Trophoblast cell (in vitro differentiated cells and primary cell): Measurements from ENCODE around the gene DVL2.
A peak's percentile ranks its signal among the peaks of the same experiment; 100 is the strongest.

ENCODE experiments used
- DNase-seq, 2 donors: peaks; one replicate each; pipeline ENCODE4 v3.0.0-alpha.2; 2016
- H2AFZ ChIP-seq: 2 replicates; pipeline ENCODE4 v1.6.1; 2013; ENCODE audit warnings: low read length, moderate library complexity, mild to moderate bottlenecking; ENCODE audit not compliant: insufficient read depth, poor library complexity
- H2AK5ac ChIP-seq: 2 replicates; pipeline ENCODE4 v1.6.1; 2013; ENCODE audit warnings: mild to moderate bottlenecking, low read length
- H2BK120ac ChIP-seq: 2 replicates; pipeline ENCODE4 v1.6.1; 2013; ENCODE audit warnings: low read length, mild to moderate bottlenecking, moderate library complexity; ENCODE audit not compliant: insufficient read depth, poor library complexity
- H2BK12ac ChIP-seq: 2 replicates; pipeline ENCODE4 v1.6.1; 2013; ENCODE audit warnings: mild to moderate bottlenecking, low read length, moderate library complexity
- H2BK5ac ChIP-seq: 2 replicates; pipeline ENCODE4 v1.6.1; 2013; ENCODE audit warnings: low read length, low read depth, moderate library complexity, mild to moderate bottlenecking; ENCODE audit not compliant: poor library complexity
- H3K14ac ChIP-seq: 2 replicates; pipeline ENCODE4 v1.6.1; 2013; ENCODE audit warnings: mild to moderate bottlenecking, low read length
- H3K18ac ChIP-seq: 2 replicates; pipeline ENCODE4 v1.6.1; 2013; ENCODE audit warnings: mild to moderate bottlenecking, low read length
- H3K23ac ChIP-seq: 2 replicates; pipeline ENCODE4 v1.6.1; 2013; ENCODE audit warnings: low read length
- H3K27ac ChIP-seq: 2 replicates; pipeline ENCODE4 v1.5.1; 2013; ENCODE audit warnings: low read depth, mild to moderate bottlenecking, inconsistent platforms, low read length, moderate library complexity
- H3K27me3 ChIP-seq: 2 replicates; pipeline ENCODE4 v1.6.1; 2013; ENCODE audit warnings: inconsistent platforms, mild to moderate bottlenecking, low read length, moderate library complexity; ENCODE audit not compliant: insufficient read depth
- H3K36me3 ChIP-seq, 2 experiments: 1 replicate in 1 of 2; 2 replicates in 1 of 2; pipeline ENCODE4 v1.6.1; 2013; ENCODE audit warnings: low read length in 2 of 2, mild to moderate bottlenecking in 2 of 2, moderate library complexity in 1 of 2; ENCODE audit not compliant: insufficient read depth in 2 of 2, control insufficient read depth in 1 of 2
- H3K4ac ChIP-seq: 2 replicates; pipeline ENCODE4 v1.6.1; 2013; ENCODE audit warnings: low read depth, mild to moderate bottlenecking, low read length, moderate library complexity
- H3K4me1 ChIP-seq, 2 experiments: 1 replicate in 1 of 2; 2 replicates in 1 of 2; pipeline ENCODE4 v1.6.1; 2013; ENCODE audit warnings: low read length in 2 of 2, mild to moderate bottlenecking in 2 of 2, moderate library complexity in 1 of 2; ENCODE audit not compliant: insufficient read depth in 2 of 2, control insufficient read depth in 1 of 2
- H3K4me2 ChIP-seq: 2 replicates; pipeline ENCODE4 v1.6.1; 2013; ENCODE audit warnings: inconsistent platforms, mild to moderate bottlenecking, low read length, moderate library complexity
- H3K4me3 ChIP-seq: 2 replicates; pipeline ENCODE4 v1.5.1; 2013; ENCODE audit warnings: mild to moderate bottlenecking, low read depth, low read length, inconsistent platforms
- H3K79me1 ChIP-seq: one replicate; pipeline ENCODE4 v1.6.1; 2013; ENCODE audit warnings: low read length
- H3K79me2 ChIP-seq: 2 replicates; pipeline ENCODE4 v1.6.1; 2013; ENCODE audit warnings: low read length, mild to moderate bottlenecking; ENCODE audit not compliant: control insufficient read depth, insufficient read depth, poor library complexity
- H3K9ac ChIP-seq: 2 replicates; pipeline ENCODE4 v1.6.1; 2013; ENCODE audit warnings: mild to moderate bottlenecking, low read length
- H3K9me3 ChIP-seq: 2 replicates; pipeline ENCODE4 v1.6.1; 2013; ENCODE audit warnings: low read depth, mild to moderate bottlenecking, control low read depth, inconsistent platforms, low read length; ENCODE audit not compliant: insufficient read depth
- H4K12ac ChIP-seq: 2 replicates; pipeline ENCODE4 v1.6.1; 2013; ENCODE audit warnings: low read depth, mild to moderate bottlenecking, low read length, moderate library complexity
- H4K8ac ChIP-seq: 2 replicates; pipeline ENCODE4 v1.6.1; 2013; ENCODE audit warnings: low read depth, mild to moderate bottlenecking, low read length, moderate library complexity
- H4K91ac ChIP-seq: one replicate; pipeline ENCODE4 v1.6.1; 2013; ENCODE audit warnings: low read depth, mild to moderate bottlenecking, low read length, moderate library complexity
- WGBS: extraction: QIAGEN DNeasy Blood & Tissue Kit; methylation state at CpG from one replicate; pipeline ENCODE4 v1.1.7; 2013; ENCODE audit warnings: missing lambda C conversion rate; ENCODE audit not compliant: insufficient read length, insufficient coverage; ENCODE audit errors: extremely low coverage; 5-methylcytosine and 5-hydroxymethylcytosine counted together

The DVL2 gene

GRCh38 chr17:7208754-7209460, 25.4 kb downstream of the DVL2 start:
- no peak overlapping the region for H3K23ac ChIP-seq
- no CpG with 5 or more reads among the region's 9 CpGs for WGBS
- H3K9me3 ChIP-seq = peaks cover 4% of the 10 kb centered on the region

GRCh38 chr17:7208027-7208571, 26.2 kb downstream of the DVL2 start:
- Histone ChIP-seq H2BK12ac (no peak overlapping the region), H3K79me2 (peaks cover 1% of the 10 kb centered on the region), H3K9ac (no peak overlapping the region), H3K4me1 (peaks cover 17% of the 10 kb centered on the region in 2 experiments), H3K27me3 (no peaks in the 10 kb centered on the region), H3K4me3 (no peak overlapping the region), H3K14ac (no peak overlapping the region), H4K8ac (no peak overlapping the region), H3K23ac (no peak overlapping the region), H4K91ac (no peak overlapping the region), H3K9me3 (peaks cover 4% of the 10 kb centered on the region), H3K18ac (no peak overlapping the region), H3K36me3 (peaks cover 10 to 11% of the 10 kb centered on the region in 2 experiments), H3K27ac (no peak overlapping the region), H3K4me2 (no peak overlapping the region), H2AK5ac (no peak overlapping the region), H3K79me1 (peaks cover 2% of the 10 kb centered on the region), H2BK120ac (no peak overlapping the region), H3K4ac (no peak overlapping the region), H2AFZ (no peak overlapping the region), H2BK5ac (no peak overlapping the region), H4K12ac (no peak overlapping the region)
- WGBS = no CpG with 5 or more reads among the region's 21 CpGs
- DNase-seq = no peak

More at GRCh38 chr17:7208754-7209460, 25.4 kb downstream of the DVL2 start:
- Histone ChIP-seq H3K4me1 (peaks cover 19 to 20% of the 10 kb centered on the region in 2 experiments), H2AK5ac (no peak overlapping the region), H2BK5ac (no peak overlapping the region), H3K4me2 (no peak overlapping the region), H2AFZ (no peak overlapping the region), H2BK12ac (no peak overlapping the region), H4K91ac (no peak overlapping the region), H3K79me2 (peaks cover 1% of the 10 kb centered on the region), H3K27me3 (no peaks in the 10 kb centered on the region), H4K8ac (no peak overlapping the region), H3K14ac (no peak overlapping the region), H3K79me1 (peaks cover 2% of the 10 kb centered on the region), H3K27ac (no peak overlapping the region), H3K4ac (no peak overlapping the region), H3K4me3 (no peak overlapping the region), H2BK120ac (no peak overlapping the region), H3K36me3 (peaks cover 3% of the 10 kb centered on the region in 2 experiments), H4K12ac (no peak overlapping the region), H3K9ac (no peak overlapping the region), H3K18ac (no peak overlapping the region)
- DNase-seq = no peak

GRCh38 chr17:7207120-7208001, 27.0 kb downstream of the DVL2 start:
- no peak overlapping the region for H2AK5ac ChIP-seq
- no peak overlapping the region for H3K9ac ChIP-seq
- peaks cover 17% of the 10 kb centered on the region in 2 experiments for H3K4me1 ChIP-seq
- no peak overlapping the region for H3K18ac ChIP-seq
- peak overlapping the region; percentile 49 for H3K4me3 ChIP-seq
- H3K14ac ChIP-seq = no peak overlapping the region
- H3K79me1 ChIP-seq = peaks cover 2% of the 10 kb centered on the region
- no peak overlapping the region for H3K23ac ChIP-seq
- peaks cover 4% of the 10 kb centered on the region for H3K9me3 ChIP-seq
- peaks cover 15 to 17% of the 10 kb centered on the region in 2 experiments for H3K36me3 ChIP-seq
- no CpG with 5 or more reads among the region's 24 CpGs for WGBS
- no peaks in the 10 kb centered on the region for H3K27me3 ChIP-seq
- H2BK5ac ChIP-seq = no peak overlapping the region
- H3K79me2 ChIP-seq = peaks cover 1% of the 10 kb centered on the region
- no peak overlapping the region for H2BK120ac ChIP-seq
- no peak overlapping the region for H4K91ac ChIP-seq
- no peak overlapping the region for H4K12ac ChIP-seq
- H4K8ac ChIP-seq = no peak overlapping the region
- no peak overlapping the region for H2BK12ac ChIP-seq
- no peak overlapping the region for H3K4me2 ChIP-seq
- H2AFZ ChIP-seq = no peak overlapping the region
- H3K4ac ChIP-seq = no peak overlapping the region
- no peak overlapping the region for H3K27ac ChIP-seq
- no peak for DNase-seq

- Histone ChIP-seq H2BK12ac (no peak overlapping the region), H2AK5ac (no peak overlapping the region), H2BK120ac (no peak overlapping the region), H3K9ac (no peak overlapping the region), H3K9me3 (peaks cover 4% of the 10 kb centered on the region), H3K4ac (no peak overlapping the region), H4K8ac (no peak overlapping the region), H3K36me3 (peaks cover 17 to 18% of the 10 kb centered on the region in 2 experiments), H3K79me1 (peaks cover 2% of the 10 kb centered on the region), H3K27ac (no peak overlapping the region), H4K91ac (no peak overlapping the region), H3K79me2 (no peaks in the 10 kb centered on the region), H4K12ac (no peak overlapping the region), H3K4me2 (peak overlapping the region; percentile 54), H3K27me3 (no peaks in the 10 kb centered on the region), H2BK5ac (no peak overlapping the region), H3K23ac (no peak overlapping the region), H3K4me3 (no peak overlapping the region), H3K18ac (no peak overlapping the region), H2AFZ (no peak overlapping the region), H3K4me1 (peaks cover 10 to 14% of the 10 kb centered on the region in 2 experiments), H3K14ac (no peak overlapping the region)
- WGBS = 100% methylated on average over 2 of the region's 15 CpGs
- no peak for DNase-seq
Observed at GRCh38 chr17:7205561-7205960, 28.8 kb downstream of the DVL2 start.
